GM19328 (cell line): ENCODE data around the gene CAMSAP1.
A peak's percentile ranks its signal among the peaks of the same experiment; 100 is the strongest.
"Not testable (repeated sequence)": the region's sequence is repeated elsewhere in the genome, so short reads cannot be mapped to it uniquely, and the experiment has no call there.

Experiments used
- ATAC-seq: cut with Tn5 transposase; IDR thresholded peaks from one replicate; pipeline ENCODE4 v1.9.1; 2021; ENCODE audit warnings: mild to moderate bottlenecking, moderate library complexity; ENCODE audit not compliant: unreplicated experiment

Gene CAMSAP1

DNA sequence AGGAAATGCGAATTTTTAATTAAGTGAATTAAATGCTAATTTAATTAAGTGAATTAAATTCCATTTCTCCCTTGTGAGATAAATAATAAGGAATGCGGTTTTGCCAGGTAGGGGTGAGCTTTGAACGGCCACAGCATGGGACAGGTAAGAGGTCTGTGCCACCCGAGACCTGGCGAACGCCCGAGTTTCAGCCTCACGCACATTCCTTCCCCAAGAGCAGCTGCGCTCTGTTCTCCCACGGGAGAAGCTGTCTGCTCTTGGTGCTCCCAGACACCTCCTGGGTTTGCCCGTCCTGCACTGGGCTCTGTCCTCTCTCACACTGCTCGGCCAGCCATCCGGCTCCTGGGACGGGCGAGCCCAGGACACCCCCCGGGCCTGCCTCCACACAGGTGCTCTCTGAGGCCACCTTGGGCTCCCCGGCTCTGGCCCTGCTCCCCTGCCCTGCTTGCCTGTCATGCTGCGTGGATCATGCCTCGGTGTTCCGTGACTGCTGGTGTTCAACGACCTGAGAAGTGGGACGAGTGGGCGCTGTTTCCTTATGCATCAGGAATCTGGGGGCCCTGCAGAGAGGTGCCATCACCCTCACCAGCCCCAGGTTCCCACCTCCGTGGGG lies 13.7 kb upstream of the CAMSAP1 start:
- no peak for ATAC-seq

DNA sequence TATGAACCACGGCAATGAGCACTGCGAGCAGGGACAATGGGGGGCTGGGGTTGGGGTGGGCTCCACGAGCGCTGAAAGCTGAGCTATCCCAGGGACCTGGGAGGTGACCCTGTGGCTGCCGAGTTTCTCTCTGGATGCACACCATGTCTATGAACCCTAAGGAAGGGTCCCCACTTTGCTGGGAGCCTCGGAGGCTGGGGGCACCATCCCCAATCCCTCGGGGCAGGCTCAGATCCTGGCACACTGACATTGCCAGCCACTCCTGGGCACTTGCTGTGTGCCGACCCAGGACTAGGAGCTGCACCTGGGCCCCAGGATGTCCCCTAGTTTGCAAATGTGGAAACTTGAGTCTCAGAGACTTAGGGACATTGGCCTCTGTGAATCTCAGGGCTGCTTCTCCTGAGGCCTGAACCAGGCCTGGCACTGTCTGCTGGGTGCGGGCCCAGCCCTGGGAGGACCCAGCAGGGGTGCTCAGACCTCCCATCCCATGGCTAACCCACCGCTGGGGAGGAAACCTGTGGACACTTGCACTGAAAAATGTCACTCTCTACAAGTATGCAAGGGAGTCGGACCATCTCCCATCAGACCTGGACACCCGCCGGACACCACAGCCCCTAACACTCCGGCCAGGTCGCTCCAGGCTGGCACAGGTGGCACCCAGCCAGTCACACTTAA lies 13.0 kb upstream of the CAMSAP1 start:
- no peak for ATAC-seq

DNA sequence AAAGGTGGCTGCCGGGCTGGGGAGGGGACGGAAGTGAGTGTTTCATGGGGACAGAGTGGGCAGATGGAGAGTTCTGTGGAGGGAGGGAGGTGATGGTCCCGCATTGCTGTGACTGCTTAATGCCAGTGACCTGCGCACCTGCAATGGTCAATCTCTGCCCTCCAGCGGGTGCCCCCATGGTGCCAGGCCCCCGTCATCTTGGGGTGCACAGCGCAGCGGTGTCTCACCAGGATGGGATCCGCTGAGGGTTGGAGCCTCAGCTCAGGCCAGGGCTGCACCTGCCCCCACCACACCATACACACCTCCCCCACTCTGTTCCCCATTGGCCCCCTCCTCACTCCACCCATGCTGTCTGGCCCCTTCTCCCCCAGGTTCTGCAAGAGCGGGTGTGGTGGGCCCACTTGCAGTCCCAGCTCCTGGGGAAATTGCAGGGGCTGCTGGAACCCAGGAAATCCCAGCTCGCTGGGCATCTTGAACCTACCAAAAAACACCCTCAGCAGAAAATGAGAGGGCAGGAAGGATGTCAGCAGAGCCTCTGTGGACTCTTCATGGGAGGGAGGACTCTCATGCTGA lies 12.1 kb upstream of the CAMSAP1 start:
- no peak for ATAC-seq

DNA sequence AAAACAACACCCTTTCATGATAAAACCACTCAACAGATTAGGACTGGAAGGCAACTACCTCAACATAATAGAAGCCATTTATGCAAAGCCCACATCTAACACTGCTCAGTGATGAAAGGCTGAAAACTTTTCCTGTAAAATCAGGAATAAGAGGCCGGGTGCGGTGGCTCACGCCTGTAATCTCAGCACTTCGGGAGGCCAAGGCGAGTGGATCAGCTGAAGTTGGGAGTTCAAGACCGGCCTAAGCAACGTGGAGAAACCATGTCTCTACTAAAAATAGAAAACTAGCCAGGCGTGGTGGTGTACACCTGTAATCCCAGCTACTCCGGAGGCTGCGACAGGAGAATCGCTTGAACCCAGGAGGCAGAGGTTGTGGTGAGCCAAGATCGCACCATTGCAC lies 8.9 kb upstream of the CAMSAP1 start:
- not testable (repeated sequence) for ATAC-seq

DNA sequence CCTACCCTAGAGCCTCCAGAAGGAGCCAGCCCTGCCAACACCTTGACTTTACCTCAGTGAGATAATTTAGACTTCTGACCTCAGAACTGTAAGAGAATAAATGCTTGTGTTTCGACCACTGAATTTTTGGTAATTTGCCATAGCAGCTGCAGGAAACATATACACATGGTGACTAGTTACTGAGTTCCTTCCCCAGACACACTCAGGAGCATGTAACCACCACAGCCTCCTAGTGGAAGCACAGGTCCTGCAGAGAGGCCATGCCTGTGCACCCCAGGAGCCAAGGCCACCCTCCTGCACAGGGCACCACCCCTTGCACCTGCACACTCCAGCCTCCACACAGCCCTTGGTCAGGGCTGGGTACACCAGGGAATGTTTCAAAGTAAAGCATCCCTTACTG lies 7.6 kb upstream of the CAMSAP1 start:
- ATAC-seq: no peak

DNA sequence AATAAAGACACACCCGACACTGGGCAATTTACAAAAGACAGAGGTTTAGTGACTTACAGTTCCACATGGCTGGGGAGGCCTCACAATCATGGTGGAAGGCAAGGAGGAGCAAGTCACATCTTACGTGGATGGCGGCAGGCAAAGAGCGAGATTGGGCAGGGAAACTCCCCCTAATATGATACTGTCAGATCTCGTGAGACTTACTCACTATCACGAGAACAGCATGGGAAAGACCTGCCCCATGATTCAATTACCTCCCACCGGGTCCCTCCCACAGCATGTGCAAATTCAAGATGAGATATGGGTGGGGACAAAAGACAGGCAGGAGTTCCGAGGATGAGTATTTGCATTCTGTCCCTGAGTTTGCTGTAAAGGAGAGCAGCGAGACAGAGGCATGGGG lies 3.9 kb upstream of the CAMSAP1 start:
- ATAC-seq: not testable (repeated sequence)

DNA sequence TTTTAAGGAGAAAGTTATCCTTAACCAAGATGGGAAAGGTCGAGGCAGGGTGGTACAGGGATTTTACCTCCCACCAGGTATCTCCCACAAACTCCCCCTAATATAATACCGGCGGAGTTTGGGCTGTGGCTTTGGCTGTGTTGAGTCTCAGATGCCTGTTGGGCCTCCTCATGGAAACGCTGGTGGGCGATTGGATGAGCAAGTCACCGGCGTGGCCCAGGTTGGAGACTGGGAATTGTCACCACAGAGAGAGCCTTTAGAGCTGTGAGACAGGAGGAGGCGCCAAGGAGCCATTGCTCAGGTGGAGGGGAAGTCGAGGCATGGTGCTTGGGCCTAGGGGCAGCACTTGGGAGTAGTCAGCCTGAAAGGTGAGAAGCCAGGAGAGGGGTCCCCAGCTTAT lies 3.4 kb upstream of the CAMSAP1 start:
- ATAC-seq: no peak

DNA sequence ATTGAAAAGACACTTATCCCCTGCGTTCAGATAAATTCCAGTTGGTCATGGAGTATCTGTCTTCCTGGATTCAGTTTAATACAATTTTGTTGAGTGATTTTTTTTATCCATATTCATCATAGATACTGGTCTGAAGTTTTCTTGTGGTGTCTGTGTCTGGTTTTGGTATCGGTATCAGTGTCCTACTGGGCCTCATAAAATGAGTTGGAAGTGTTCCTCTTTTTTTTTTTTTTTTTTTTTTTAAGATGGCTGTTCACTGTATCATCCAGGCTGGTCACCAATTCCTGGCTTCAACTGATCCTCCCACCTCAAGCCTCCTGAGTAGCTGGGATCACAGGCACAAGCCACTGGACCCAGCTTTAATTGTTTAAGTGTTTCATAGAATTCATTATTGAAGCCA lies 2.9 kb upstream of the CAMSAP1 start:
- ATAC-seq: no peak

DNA sequence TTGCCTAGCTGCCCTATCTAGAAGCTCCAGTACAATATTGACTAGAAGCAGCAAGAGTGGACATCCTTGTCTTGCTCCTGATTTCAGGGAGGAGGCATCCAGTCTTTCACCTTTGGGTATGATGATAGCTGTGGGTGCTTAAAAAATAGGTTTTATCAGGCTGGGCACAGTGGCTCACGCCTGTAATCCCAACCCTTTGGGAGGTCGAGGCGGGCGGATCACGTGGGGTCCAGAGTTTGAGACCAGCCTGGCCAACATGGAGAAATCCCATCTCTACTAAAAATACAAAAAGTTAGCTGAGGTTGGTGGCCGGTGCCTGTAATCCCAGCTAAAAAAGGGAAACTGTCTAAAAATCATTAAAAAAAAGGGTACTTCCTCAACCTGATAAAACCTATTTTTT lies 2.0 kb upstream of the CAMSAP1 start:
- no peak for ATAC-seq

DNA sequence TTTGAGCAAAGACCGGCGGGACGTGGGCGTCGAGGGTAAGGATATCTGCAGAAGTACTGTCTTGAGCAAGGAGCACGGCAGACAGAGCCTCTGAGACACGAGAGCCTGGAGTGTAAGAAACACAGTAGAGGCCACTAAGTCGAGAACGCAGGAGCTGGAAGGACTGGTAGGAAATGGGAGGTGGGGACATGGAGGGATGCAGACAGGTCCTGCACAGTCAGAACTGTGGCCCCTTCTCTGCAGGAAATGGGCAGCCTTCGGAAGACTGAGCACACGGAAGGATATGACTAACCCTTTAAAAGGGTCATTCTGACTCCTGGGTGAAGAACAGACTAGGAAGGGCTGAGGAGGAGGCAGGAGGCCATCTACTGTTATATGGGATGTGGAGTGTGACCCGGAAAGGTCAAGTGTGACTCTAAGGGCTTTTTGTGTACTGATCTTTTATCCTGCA lies 1.4 kb upstream of the CAMSAP1 start:
- no peak for ATAC-seq

DNA sequence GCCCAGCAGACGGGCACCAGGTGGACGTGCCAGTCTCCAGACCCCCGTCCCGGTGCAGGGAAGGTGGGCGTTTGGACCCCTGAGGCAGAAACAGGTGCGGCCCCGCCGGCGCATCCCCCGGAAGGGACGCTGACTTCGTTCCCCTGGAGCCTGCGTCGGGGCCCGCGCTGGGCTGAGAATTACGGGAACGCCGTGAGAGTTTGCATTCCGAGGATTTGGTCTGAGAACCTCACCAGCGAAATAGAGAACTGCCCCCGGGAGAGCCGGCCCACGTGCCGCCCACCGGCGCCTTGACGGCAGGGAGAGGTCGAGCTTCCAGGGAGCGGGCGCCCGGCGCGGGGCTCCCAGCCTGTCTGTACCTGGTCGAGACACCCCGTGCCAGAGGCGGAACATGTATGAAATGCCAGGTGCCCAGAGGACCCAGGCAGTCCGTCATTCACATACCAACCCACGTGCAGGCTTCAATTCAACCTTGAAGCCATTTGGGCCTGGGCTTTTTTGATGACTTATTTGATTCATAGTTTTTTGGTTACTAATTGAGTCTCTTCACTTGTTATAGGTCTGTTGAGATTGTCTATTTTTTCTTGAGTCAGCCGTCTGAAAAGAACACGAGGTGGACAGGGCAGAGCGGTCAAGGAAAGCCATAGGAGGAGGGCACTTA lies 877 bp upstream of the CAMSAP1 start:
- ATAC-seq: peak; percentile 9

DNA sequence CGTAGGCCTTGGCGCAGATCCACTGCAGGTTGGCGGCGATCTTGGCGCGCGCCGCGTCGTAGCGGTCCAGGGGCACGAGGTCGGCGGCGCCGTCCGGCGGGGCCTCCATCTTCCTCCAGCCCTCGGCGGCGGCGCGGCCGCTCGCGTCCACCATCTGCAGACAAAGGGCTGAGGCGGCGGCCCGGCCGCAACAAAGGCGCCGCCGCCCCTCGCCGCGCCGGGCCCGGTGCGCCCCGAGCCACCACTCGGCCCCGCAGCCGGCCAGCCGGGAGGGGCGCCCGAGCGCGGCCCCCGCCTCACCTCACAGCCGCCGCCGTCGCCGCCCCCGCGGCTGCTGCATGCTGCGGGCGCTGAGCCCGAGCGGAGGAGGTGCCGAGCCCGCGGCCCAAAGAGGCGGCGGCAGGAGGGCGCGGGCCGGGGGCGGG lies 328 bp downstream of the CAMSAP1 start:
- ATAC-seq: peak; percentile 16

DNA sequence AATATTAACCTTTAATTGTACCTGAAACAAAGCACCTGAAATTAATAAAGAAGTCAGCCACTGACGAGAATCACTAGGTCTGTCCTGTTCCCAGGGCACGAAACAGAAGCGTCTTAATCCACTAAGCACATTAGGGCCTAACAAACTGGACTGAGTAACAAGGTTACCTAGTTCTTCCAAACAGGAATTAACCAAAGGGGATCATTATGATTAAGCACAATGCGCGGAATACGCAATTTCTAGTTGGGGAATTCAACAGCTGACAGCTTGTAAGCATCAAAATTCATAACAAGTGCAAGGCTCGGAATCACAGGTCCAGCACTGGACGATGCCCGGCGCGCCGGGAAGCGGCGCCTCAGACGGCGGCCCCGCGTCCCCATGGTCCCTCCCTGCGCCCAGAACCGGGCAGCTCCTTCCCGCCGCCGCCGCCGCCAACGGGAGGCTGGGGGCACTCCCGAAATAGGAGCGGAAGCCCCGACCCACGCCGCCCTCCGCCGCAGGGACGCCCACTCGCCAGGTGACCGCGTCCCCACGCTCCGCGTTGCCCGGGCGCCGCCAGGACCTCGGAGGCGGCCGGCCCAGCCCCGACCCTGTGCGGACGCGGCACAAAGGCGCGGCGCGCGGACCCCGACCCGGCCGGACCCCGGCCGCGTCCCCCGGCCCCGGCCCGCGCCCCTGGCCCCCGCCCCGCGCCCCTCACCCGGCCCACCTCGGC lies 898 bp downstream of the CAMSAP1 start:
- no peak for ATAC-seq

DNA sequence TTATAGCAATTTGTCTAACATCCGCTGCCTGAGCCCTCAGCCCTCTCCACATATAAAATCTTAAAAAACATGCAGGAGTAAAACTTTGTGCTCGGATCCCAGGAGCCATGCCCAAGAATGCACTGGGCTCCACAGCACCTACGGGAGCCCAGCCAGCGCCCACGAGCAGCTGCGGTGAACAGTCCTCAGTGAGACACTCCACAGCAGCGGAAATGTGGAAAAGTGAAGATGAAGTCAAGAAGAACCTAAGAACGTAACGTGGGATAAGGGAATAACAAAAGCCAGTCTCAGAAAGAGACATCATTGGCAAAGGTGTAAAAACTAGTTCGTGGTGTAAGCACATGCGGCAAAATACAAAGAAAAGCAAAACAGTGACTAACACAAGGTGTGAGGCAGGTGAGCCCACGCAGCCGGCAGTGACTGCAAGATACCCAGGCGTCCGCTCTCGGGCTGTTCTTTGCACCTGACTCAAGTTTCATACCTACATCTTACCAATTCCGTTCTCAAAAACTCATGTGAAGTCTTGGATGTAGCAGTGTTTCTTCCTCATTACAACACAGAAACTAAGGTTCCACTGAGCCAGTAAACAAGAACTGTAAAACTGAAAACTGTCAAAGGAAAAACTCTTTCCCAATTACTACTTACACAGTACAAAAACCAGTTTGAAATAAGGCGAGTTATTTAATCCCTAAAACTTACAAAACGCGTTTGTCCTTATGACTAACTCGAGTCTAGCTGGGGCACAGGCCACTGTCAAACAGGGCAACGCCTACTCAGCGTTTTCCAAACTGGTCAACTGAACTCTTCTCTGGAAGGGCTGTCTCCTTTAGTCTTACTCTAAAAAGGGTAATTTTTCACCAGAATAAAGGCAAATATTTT lies 1.7 kb downstream of the CAMSAP1 start:
- ATAC-seq: no peak

DNA sequence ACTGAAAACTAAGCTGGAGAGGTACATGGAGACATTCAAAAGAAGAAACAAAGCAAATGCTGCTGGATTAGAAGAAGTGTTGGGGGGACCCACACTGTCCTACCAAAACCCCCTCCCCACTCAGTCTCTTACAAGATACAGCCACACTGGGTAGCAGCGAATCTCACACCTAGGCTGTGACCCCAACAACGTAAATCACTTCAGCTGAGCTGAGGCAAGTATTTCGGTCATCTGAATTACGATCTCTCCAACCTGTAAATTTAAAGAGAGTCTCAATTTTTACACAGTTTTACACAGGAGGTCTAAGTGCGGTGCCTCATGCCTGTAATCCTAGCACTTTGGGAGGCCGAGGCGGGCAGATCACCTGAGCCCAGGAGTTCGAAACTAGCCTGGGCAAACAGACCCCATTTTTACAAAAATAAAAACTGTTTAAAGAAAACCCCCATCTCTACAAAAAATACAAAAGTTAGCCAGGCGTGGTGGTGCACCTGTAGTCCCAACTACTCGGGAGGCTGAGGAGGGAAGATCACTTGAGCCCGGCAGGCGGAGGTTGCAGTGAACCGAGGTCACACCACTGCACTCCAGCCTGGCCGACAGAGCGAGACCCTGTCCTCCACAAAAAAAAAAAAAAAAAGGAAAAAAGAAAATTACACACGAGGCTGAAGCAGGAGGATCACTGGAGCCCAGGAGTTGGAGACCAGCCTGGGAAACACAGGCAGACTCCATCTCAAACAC lies 3.4 kb downstream of the CAMSAP1 start:
- ATAC-seq: no peak

DNA sequence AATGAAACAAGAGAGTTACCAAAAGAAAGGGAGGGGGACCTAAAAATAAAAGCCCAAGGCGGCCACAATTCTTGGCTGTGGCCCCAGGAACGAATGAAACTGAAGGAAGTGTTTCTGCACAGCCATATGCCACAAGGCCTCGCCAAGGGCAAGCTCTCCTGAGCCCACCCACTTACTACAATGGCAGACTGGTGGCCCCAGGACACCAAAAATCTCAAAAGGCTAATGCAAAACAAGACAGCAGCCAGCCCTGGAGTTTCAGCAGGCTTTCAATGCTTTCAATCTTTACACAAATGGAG lies 4.0 kb downstream of the CAMSAP1 start:
- ATAC-seq: no peak

DNA sequence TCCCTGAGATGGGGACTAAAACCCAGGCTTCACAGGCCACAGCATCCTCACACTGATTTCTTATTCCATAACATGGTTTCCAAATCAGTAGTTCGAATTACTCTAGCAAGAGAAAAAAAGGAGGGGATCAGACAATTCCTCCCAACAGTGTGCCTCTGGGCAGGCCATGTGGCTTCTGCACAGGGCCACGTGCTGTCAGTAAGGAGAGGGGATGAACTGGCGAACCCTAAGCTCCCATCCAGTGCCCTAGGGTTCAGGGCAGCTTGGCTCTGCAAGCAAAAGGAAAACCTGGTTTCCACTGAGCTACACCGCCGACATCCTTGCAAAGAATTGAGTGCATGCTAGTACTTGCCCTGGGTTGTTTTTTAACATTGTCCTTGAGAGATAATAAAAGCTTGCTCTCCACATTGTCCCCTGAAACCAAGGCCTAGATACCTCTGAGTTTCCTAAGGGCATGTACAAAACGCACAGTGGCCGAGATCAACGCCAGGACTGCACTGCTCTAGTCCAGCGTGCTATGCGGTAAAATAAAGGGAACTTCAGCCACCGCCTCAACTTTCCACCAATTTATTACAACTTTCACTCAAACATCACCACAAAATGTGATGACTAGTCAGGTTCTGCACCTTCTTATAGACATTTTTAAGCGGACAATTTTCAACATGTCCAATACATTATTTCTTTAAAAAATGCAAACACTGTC lies 4.5 kb downstream of the CAMSAP1 start:
- ATAC-seq: no peak

DNA sequence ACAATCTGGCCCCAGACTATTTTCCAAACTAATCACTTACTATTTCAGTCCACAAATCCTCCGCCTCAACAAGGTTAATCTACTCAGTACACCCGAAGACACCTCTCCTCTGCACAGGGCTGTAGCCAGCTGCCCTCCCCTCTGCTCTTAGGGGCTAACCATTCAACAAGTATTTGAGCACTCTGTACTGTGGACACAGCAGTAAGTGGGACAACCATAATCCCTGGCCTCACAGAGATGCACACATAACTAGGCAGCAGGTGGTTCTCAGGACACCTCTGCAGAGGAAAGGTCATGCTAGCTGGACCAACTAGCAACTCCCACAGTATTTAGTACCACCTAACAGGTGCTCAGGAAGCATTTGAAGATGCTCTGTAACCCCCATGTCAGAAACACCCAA lies 5.5 kb downstream of the CAMSAP1 start:
- no peak for ATAC-seq

DNA sequence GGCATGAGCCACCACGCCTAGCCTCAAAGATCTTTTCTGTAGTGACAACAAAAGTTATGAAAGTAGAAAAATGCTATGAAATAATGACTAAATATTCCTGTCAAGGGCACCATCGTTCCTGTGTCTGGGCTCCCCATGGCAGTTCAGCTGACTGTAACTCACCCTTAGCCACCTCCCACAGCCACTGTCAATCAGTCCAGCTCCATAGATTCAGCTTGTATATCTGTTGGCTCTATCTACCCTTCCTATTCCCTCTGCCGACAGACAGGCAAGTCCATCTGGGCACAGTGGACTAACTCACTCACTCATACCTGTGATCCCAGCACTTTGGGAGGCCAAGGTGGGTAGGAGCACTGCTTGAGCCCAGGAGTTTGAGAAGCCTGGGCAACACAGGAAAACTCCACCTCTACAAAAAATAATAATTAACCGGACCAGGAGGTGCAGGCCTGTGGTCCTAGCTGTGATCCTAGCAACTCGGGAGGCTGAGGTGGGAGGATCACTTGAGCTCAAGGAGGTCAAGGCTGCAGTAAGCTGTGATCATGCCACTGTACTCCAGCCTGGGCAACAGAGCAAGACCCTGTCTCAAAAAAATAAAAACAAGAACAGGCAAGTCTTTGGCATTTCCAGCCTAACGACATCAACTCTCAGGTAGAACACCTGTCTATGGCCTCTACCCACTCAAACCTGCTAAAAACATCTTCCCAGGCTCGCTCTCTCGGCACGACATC lies 6.2 kb downstream of the CAMSAP1 start:
- no peak for ATAC-seq
